ENCODE results near the gene ATF5.

DNA sequence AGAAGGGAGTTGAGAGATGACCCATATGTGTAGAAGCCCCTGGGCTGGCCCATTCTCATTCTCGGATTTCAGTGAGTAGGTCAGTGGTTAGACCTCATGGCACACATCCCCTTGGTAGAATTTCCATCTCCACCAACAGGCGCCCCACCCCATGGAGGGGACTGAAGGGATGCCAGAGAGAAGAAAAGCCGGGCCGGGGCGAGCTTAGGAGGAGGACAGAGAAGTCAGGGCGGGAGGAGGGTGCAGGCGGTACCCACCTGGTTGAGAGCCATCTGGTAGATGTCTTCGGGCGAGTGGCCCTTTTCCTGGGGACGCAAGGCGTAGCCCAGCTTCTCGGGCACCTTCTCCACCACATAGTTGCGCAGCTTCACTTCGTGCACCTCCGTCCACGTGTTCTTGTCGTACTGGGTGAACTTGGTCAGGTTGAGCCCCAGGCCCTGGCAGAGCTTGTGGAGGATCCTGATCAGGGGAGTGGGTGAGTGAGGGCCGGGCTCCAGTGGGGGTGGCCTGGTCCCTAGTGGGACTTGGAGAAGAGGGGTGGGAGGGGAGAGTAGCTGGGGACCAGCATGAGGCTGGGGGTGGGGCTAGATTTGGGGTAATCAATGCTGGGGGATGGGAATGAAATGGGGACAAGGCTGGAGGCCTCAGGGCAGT is 34.9 kb upstream of the ATF5 start:
- TF ChIP-seq, protein P1, sequence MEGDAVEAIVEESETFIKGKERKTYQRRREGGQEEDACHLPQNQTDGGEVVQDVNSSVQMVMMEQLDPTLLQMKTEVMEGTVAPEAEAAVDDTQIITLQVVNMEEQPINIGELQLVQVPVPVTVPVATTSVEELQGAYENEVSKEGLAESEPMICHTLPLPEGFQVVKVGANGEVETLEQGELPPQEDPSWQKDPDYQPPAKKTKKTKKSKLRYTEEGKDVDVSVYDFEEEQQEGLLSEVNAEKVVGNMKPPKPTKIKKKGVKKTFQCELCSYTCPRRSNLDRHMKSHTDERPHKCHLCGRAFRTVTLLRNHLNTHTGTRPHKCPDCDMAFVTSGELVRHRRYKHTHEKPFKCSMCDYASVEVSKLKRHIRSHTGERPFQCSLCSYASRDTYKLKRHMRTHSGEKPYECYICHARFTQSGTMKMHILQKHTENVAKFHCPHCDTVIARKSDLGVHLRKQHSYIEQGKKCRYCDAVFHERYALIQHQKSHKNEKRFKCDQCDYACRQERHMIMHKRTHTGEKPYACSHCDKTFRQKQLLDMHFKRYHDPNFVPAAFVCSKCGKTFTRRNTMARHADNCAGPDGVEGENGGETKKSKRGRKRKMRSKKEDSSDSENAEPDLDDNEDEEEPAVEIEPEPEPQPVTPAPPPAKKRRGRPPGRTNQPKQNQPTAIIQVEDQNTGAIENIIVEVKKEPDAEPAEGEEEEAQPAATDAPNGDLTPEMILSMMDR (IDR thresholded peaks at IDR 0.05; ENCODE audit: poor library complexity) = no peak
- no peak for TF ChIP-seq EZH2 (IDR thresholded peaks at IDR 0.05; ENCODE audit: borderline replicate concordance)
